Measurements from ENCODE around the gene COL5A3.

The COL5A3 gene

DNA sequence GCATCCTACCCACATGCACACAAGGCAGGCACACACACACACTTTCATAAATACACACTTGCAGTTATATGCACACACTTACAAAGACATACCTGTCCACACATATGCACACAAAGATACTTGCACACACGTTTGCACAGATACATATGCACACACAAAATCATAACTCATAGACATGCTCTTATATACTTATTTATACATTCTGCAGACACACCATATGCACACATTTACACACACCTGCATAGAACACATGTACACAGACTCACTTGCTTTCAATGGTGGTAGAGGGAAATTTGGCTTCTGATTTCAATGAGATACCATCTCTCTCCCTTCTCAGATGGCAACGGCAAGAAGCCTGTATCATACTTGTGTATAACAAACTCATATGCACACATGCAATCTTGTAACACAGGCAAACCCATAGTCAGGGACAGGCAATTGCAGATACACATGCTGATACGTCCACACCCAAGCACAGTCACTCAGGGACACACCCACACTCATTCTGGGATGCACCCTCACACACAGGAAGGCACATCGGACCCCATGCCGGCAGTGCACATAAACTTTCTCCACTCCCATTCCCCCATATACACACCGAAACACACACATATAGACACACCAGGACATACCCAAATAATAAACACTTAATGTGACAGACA, 98.6 kb downstream of the COL5A3 start:
- no peak for DNase-seq (ENCODE audit: extremely low read depth, low read depth)
- TF ChIP-seq, protein P1, sequence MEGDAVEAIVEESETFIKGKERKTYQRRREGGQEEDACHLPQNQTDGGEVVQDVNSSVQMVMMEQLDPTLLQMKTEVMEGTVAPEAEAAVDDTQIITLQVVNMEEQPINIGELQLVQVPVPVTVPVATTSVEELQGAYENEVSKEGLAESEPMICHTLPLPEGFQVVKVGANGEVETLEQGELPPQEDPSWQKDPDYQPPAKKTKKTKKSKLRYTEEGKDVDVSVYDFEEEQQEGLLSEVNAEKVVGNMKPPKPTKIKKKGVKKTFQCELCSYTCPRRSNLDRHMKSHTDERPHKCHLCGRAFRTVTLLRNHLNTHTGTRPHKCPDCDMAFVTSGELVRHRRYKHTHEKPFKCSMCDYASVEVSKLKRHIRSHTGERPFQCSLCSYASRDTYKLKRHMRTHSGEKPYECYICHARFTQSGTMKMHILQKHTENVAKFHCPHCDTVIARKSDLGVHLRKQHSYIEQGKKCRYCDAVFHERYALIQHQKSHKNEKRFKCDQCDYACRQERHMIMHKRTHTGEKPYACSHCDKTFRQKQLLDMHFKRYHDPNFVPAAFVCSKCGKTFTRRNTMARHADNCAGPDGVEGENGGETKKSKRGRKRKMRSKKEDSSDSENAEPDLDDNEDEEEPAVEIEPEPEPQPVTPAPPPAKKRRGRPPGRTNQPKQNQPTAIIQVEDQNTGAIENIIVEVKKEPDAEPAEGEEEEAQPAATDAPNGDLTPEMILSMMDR (IDR thresholded peaks at IDR 0.05; ENCODE audit: low read depth, low read length, missing control alignments), result no peak
- no peak overlapping the region for H3K4me3 ChIP-seq (replicated peaks; ENCODE audit: low read depth, low read length)

DNA sequence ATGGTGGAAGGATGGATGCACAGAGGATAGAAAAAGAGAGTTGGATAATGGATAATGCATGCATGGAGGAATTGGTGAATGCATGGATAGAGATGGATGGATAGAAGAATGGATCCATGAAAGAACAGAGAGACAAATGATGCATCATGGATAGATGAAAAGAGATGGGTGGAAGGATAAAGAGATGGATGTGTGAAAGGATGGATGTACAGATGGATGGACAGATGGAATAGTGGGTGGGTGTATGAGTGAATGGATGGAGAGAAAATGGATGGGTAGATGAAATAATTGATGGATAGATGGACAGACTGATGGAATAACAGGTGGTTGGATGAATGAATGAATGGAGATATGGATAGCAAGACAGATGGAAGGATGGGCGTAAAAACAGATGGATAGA, 99.7 kb downstream of the COL5A3 start:
- TF ChIP-seq, protein P1 (IDR thresholded peaks at IDR 0.05; ENCODE audit: low read depth, low read length, missing control alignments), result no peak
- DNase-seq (ENCODE audit: extremely low read depth, low read depth), result no peak
- no peak overlapping the region for H3K4me3 ChIP-seq (replicated peaks; ENCODE audit: low read depth, low read length)
